Endothelial cell of umbilical vein (primary cell): Measurements from ENCODE around the gene TRPC6. TPM values are rescaled to one million over a fixed set of nuclear protein-coding genes. Genes with fewer than 3 reads are reported as not detected.

ENCODE experiments used
- BruUV-seq: library from RNA; stranded (reverse); fragments of 400-500 nt; replicated peaks from 2 replicates; lab custom pipeline; 2021; lab: Mats Ljungman, UMichigan
- CTCF ChIA-PET: fragments of 300-600, 350-600 bp; sonication (Branson Sonifier 250); formaldehyde crosslinking; loops from one replicate; lab custom pipeline; 2021; ENCODE audit warnings: antibody characterized with exemption, inconsistent platforms; lab: Charles Lee
- POLR2A ChIA-PET: fragments of 300-600, 350-600 bp; sonication (Branson Sonifier 250); formaldehyde crosslinking; loops from one replicate; lab custom pipeline; 2021; ENCODE audit warnings: antibody characterized with exemption, inconsistent platforms; lab: Charles Lee
- DNase-seq: peaks from one replicate; pipeline ENCODE4 v3.0.0-alpha.2; 2011; ENCODE audit warnings: low read depth, low spot score
- FAIRE-seq: peaks from 2 replicates; lab custom pipeline; 2011; peaks lifted over from hg19 to GRCh38; lab: Jason Lieb, UNC
- H2AFZ ChIP-seq: 2 replicates; pipeline ENCODE4 v1.6.0; 2012; ENCODE audit warnings: low read depth, low read length, control low read depth, inconsistent platforms
- H3K27ac ChIP-seq: 2 replicates; pipeline ENCODE4 v1.5.1; 2011; ENCODE audit warnings: low read depth, mild to moderate bottlenecking, control low read depth, low read length, moderate library complexity; ENCODE audit not compliant: insufficient read depth
- H3K27me3 ChIP-seq, 2 experiments: 2 replicates each; pipeline versions ENCODE4 v1.6.0 to v1.6.1; 2011; ENCODE audit warnings: low read length in 2 of 2, mixed read lengths in 1 of 2; ENCODE audit not compliant: control insufficient read depth in 2 of 2, insufficient read depth in 2 of 2
- H3K36me3 ChIP-seq, 2 experiments: 2 replicates in 1 of 2; 3 replicates in 1 of 2; pipeline ENCODE4 v1.5.1; 2011; ENCODE audit warnings: low read length in 2 of 2, mild to moderate bottlenecking in 1 of 2, moderate library complexity in 1 of 2; ENCODE audit not compliant: control insufficient read depth in 2 of 2, insufficient read depth in 2 of 2; ENCODE audit errors: extremely low read depth in 1 of 2
- H3K4me1 ChIP-seq: 3 replicates; pipeline ENCODE4 v1.5.1; 2011; ENCODE audit warnings: mild to moderate bottlenecking, low read length; ENCODE audit not compliant: control insufficient read depth, insufficient read depth; ENCODE audit errors: extremely low read depth
- H3K4me2 ChIP-seq: 2 replicates; pipeline ENCODE4 v1.6.1; 2011; ENCODE audit warnings: low read length, control low read depth, mixed read lengths; ENCODE audit not compliant: insufficient read depth
- H3K4me3 ChIP-seq, 3 experiments: fragments of 200-600 bp in 1 of 3; sonication (generic), shearing (Covaris generic) in 1 of 3; replicated peaks in 1 of 3; 2 replicates each; pipeline ENCODE4 v1.5.1; 2011 to 2016; ENCODE audit warnings: control low read depth in 3 of 3, low read length in 3 of 3, mild to moderate bottlenecking in 2 of 3, inconsistent platforms in 1 of 3, low read depth in 1 of 3, moderate library complexity in 1 of 3; ENCODE audit not compliant: insufficient read depth in 1 of 3
- H3K79me2 ChIP-seq: 2 replicates; pipeline ENCODE4 v1.6.0; 2012; ENCODE audit warnings: low read length, inconsistent platforms; ENCODE audit not compliant: control insufficient read depth, insufficient read depth
- H3K9ac ChIP-seq: replicated peaks from 2 replicates; pipeline ENCODE3; 2011; ENCODE audit warnings: low read length, control low read depth; ENCODE audit not compliant: insufficient read depth; ENCODE audit errors: extremely low read depth
- H3K9me1 ChIP-seq: replicated peaks from 3 replicates; pipeline ENCODE4 v1.6.0; 2011; ENCODE audit warnings: mild to moderate bottlenecking, low read length; ENCODE audit not compliant: control insufficient read depth, insufficient read depth; ENCODE audit errors: extremely low read depth
- H3K9me3 ChIP-seq: replicated peaks from 2 replicates; pipeline ENCODE4 v1.5.1; 2012; ENCODE audit warnings: low read length, inconsistent platforms; ENCODE audit not compliant: control insufficient read depth, insufficient read depth
- H4K20me1 ChIP-seq: replicated peaks from 2 replicates; pipeline ENCODE3; 2011; ENCODE audit warnings: mild to moderate bottlenecking, low read length; ENCODE audit not compliant: control insufficient read depth, insufficient read depth; ENCODE audit errors: extremely low read depth
- CTCF ChIP-seq, 2 donors: IDR thresholded peaks; 1 replicate in 1 of 2; 2 replicates in 1 of 2; pipeline ENCODE4 v1.5.1; 2011; ENCODE audit warnings: low read length in 2 of 2, mild to moderate bottlenecking in 2 of 2, moderate library complexity in 2 of 2, control low read depth in 1 of 2, inconsistent platforms in 1 of 2, low read depth in 1 of 2; ENCODE audit not compliant: insufficient read depth in 1 of 2; ENCODE audit errors: extremely low read depth in 1 of 2
- EZH2 ChIP-seq: IDR thresholded peaks from 2 replicates; pipeline ENCODE4 v1.6.1; 2012; ENCODE audit warnings: borderline replicate concordance, low read depth, mild to moderate bottlenecking, moderate library complexity, low read length, inconsistent platforms; ENCODE audit not compliant: severe bottlenecking
- FOS ChIP-seq: IDR thresholded peaks from 2 replicates; pipeline ENCODE4 v1.6.1; 2011; ENCODE audit warnings: mild to moderate bottlenecking, low read length, moderate library complexity, borderline replicate concordance; ENCODE audit not compliant: insufficient read depth
- GATA2 ChIP-seq: IDR thresholded peaks from 2 replicates; pipeline ENCODE4 v1.7.0; 2011; ENCODE audit warnings: low read depth, mild to moderate bottlenecking, moderate library complexity, mixed read lengths, low read length; ENCODE audit not compliant: insufficient read length, insufficient read depth
- JUN ChIP-seq: IDR thresholded peaks from 2 replicates; pipeline ENCODE4 v1.6.1; 2011; ENCODE audit warnings: borderline replicate concordance, low read depth; ENCODE audit not compliant: insufficient read length, insufficient read depth
- MYC ChIP-seq: IDR thresholded peaks from one replicate; pipeline ENCODE4 v1.6.1; 2011; ENCODE audit warnings: mild to moderate bottlenecking, low read depth, low read length
- POLR2A ChIP-seq: IDR thresholded peaks from 2 replicates; pipeline ENCODE4 v1.6.1; 2012; ENCODE audit warnings: low read depth, mild to moderate bottlenecking, control low read depth, low read length
- POLR2AphosphoS5 ChIP-seq: IDR thresholded peaks from 2 replicates; pipeline ENCODE4 v1.6.1; 2012; ENCODE audit warnings: low read depth, mild to moderate bottlenecking, control low read depth, low read length, moderate library complexity; ENCODE audit not compliant: insufficient read depth
- dilution Hi-C: fragments of 300-500 bp; cut with MboI; formaldehyde crosslinking; loops from one replicate; pipeline ENCODE4 v1.15.0; 2019; ENCODE audit warnings: low sequenced_read_pairs; ENCODE audit not compliant: extremely low pct_ligation_motif_present
- intact Hi-C: fragments of 100-400 bp; cut with micrococcal nuclease; formaldehyde crosslinking; loops from one replicate; pipeline ENCODE4 v1.10.0; 2022
- polyA plus RNA-seq, 4 experiments: library from polyadenylated mRNA; depleted of rRNA in 3 of 4; stranded (reverse) in 3 of 4; unstranded in 1 of 4; fragments of >200 nt; gene quantifications; 2 replicates each; pipeline versions ENCODE4 v1.2.1 to v1.2.3, GENCODE V29; 2011 to 2012; ENCODE audit warnings: missing spikeins in 1 of 4
- total RNA-seq: library from RNA; stranded (reverse); gene quantifications from 2 replicates; pipeline ENCODE4 v1.2.3, GENCODE V29; 2021
- TF ChIP-seq, protein P1 (sequence below): IDR thresholded peaks from 2 replicates; pipeline ENCODE4 v1.6.1; 2011; ENCODE audit not compliant: insufficient read depth, insufficient read length

Gene TRPC6
- total and polyA plus RNA-seq, 2 donors (not counting 3 experiments of a cell fraction or from before 2014, with no cell fraction given) = not detected

GRCh38 chr11:101620026-101620425 is 36.2 kb upstream of the TRPC6 start:
- dilution Hi-C loops (no loop called here), intact Hi-C loops (no loop called here)
- Histone ChIP-seq H2AFZ (no peak overlapping the region), H4K20me1 (no peaks in the 10 kb centered on the region), H3K9me3 (no peaks in the 10 kb centered on the region), H3K4me3 (no peak overlapping the region), H3K36me3 (no peaks in the 10 kb centered on the region), H3K27ac (no peak overlapping the region), H3K4me2 (no peak overlapping the region), H3K79me2 (no peaks in the 10 kb centered on the region), H3K27me3 (no peaks in the 10 kb centered on the region), H3K9me1 (no peaks in the 10 kb centered on the region), H3K9ac (no peak overlapping the region), H3K4me1 (no peaks in the 10 kb centered on the region)
- no TSS peak for BruUV-seq
- ChIA-PET POLR2A (no interaction called here), CTCF (no interaction called here)
- FAIRE-seq (no peak), DNase-seq (no peak)
- TF ChIP-seq POLR2A (no peak), EZH2 (no peak), MYC (no peak), GATA2 (no peak), JUN (no peak), POLR2AphosphoS5 (no peak), CTCF (IDR thresholded peaks at IDR 0.05; ENCODE audit: extremely low read depth in 1 of 2, insufficient read depth in 1 of 2, low read depth in 1 of 2, low read length in 2 of 2) (no peak), FOS (no peak)
- TF ChIP-seq, protein P1, sequence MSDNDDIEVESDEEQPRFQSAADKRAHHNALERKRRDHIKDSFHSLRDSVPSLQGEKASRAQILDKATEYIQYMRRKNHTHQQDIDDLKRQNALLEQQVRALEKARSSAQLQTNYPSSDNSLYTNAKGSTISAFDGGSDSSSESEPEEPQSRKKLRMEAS = no peak
